HepG2 (cell line): ENCODE results near the gene C1QTNF12. TPM values are rescaled to one million over a fixed set of nuclear protein-coding genes. Genes with fewer than 3 reads are reported as not detected.

Source experiments
- BCL6 ChIP-seq: IDR thresholded peaks from 2 replicates; pipeline ENCODE4 v1.6.1; 2016; ENCODE audit warnings: missing genetic modification reagents, missing compliant biosample characterization
- CEBPG ChIP-seq: IDR thresholded peaks from 2 replicates; pipeline ENCODE4 v1.6.1; 2016
- FOSL2 ChIP-seq: sonication (generic); formaldehyde crosslinking; IDR thresholded peaks from 2 replicates; pipeline ENCODE4 v1.4.0; 2020; ENCODE audit warnings: missing genetic modification reagents
- FOXC1 ChIP-seq: sonication (generic); formaldehyde crosslinking; IDR thresholded peaks from 2 replicates; pipeline ENCODE4 v1.8.0; 2022; ENCODE audit warnings: mild to moderate bottlenecking, missing genetic modification reagents, borderline replicate concordance
- HOXA5 ChIP-seq: sonication (generic); formaldehyde crosslinking; IDR thresholded peaks from 2 replicates; pipeline ENCODE4 v1.4.0; 2020; ENCODE audit warnings: missing genetic modification reagents
- KDM2A ChIP-seq: sonication (generic); formaldehyde crosslinking; IDR thresholded peaks from 2 replicates; pipeline ENCODE4 v1.4.0; 2020; ENCODE audit warnings: low read depth, missing genetic modification reagents, borderline replicate concordance
- MAFK ChIP-seq, 2 experiments: IDR thresholded peaks in 1 of 2; conservative IDR thresholded peaks in 1 of 2; 2 replicates each; pipeline ENCODE4 v1.6.1; 2011; ENCODE audit warnings: improper control_type of control experiment in 2 of 2, low read length in 2 of 2
- MEIS1 ChIP-seq: sonication (generic); formaldehyde crosslinking; IDR thresholded peaks from 2 replicates; pipeline ENCODE4 v1.9.0; 2021; ENCODE audit warnings: mild to moderate bottlenecking, missing genetic modification reagents, moderate library complexity, borderline replicate concordance
- PCBP1 ChIP-seq: fragments of 200-400 bp; formaldehyde crosslinking; IDR thresholded peaks from 2 replicates; pipeline ENCODE4 v1.6.1; 2017; ENCODE audit warnings: mild to moderate bottlenecking, low read depth, low read length, borderline replicate concordance
- SETDB1 ChIP-seq: sonication (generic); formaldehyde crosslinking; IDR thresholded peaks from 2 replicates; pipeline ENCODE4 v1.5.1; 2020; ENCODE audit warnings: missing genetic modification reagents, mild to moderate bottlenecking, borderline replicate concordance
- SIX4 ChIP-seq: sonication (generic); formaldehyde crosslinking; IDR thresholded peaks from 2 replicates; pipeline ENCODE4 v1.4.0; 2020; ENCODE audit warnings: missing genetic modification reagents
- SMARCC2 ChIP-seq: fragments of 450-650 bp; IDR thresholded peaks from 2 replicates; pipeline ENCODE4 v1.6.1; 2017; ENCODE audit warnings: antibody characterized with exemption, mild to moderate bottlenecking
- YY1 ChIP-seq: IDR thresholded peaks from 2 replicates; pipeline ENCODE4 v1.6.1; 2011; ENCODE audit warnings: low read length, low read depth, moderate library complexity, mild to moderate bottlenecking; ENCODE audit not compliant: insufficient read depth, insufficient replicate concordance
- ZFP91 ChIP-seq: sonication (generic); formaldehyde crosslinking; IDR thresholded peaks from 2 replicates; pipeline ENCODE4 v1.9.0; 2022; ENCODE audit warnings: missing genetic modification reagents, mild to moderate bottlenecking, borderline replicate concordance
- ZMAT3 ChIP-seq: sonication (generic); formaldehyde crosslinking; conservative IDR thresholded peaks from 2 replicates; pipeline ENCODE4 v1.7.0; 2021; ENCODE audit warnings: missing genetic modification reagents
- ZNF263 ChIP-seq: sonication (generic); formaldehyde crosslinking; IDR thresholded peaks from 2 replicates; pipeline ENCODE4 v1.4.0; 2020; ENCODE audit warnings: missing genetic modification reagents
- ZNF30 ChIP-seq: sonication (generic); formaldehyde crosslinking; IDR thresholded peaks from 2 replicates; pipeline ENCODE4 v1.5.0; 2020; ENCODE audit warnings: mild to moderate bottlenecking, missing genetic modification reagents
- ZNF317 ChIP-seq: sonication (generic); formaldehyde crosslinking; IDR thresholded peaks from 2 replicates; pipeline ENCODE4 v1.5.0; 2020; ENCODE audit warnings: mild to moderate bottlenecking, missing genetic modification reagents
- ZNF367 ChIP-seq: sonication (generic); formaldehyde crosslinking; IDR thresholded peaks from 2 replicates; pipeline ENCODE4 v1.4.0; 2020; ENCODE audit warnings: missing genetic modification reagents, borderline replicate concordance
- ZNF569 ChIP-seq: sonication (generic); formaldehyde crosslinking; IDR thresholded peaks from 2 replicates; pipeline ENCODE4 v1.5.0; 2020; ENCODE audit warnings: mild to moderate bottlenecking, missing genetic modification reagents, moderate library complexity, borderline replicate concordance
- ZNF703 ChIP-seq: sonication (generic); formaldehyde crosslinking; IDR thresholded peaks from 2 replicates; pipeline ENCODE4 v1.5.1; 2020; ENCODE audit warnings: missing genetic modification reagents, mild to moderate bottlenecking, moderate library complexity, borderline replicate concordance
- polyA plus RNA-seq, 8 experiments: library from polyadenylated mRNA; depleted of rRNA in 3 of 8; stranded (reverse) in 7 of 8; unstranded in 1 of 8; fragments of >200 nt; fragmentation: Illumina TruSeq in 4 of 8; extraction: Trizol in 4 of 8; gene quantifications; 2 replicates each; pipeline versions ENCODE4 v1.2.1 to v1.2.3, GENCODE V29; 2011 to 2016; ENCODE audit warnings: low read depth in 4 of 8, missing spikeins in 1 of 8, mixed read lengths in 1 of 8; ENCODE audit not compliant: insufficient read depth in 1 of 8
- total RNA-seq, 5 experiments: library from RNA; depleted of rRNA; stranded (reverse); fragments of >200 nt; fragmentation: Illumina TruSeq; extraction: Trizol; gene quantifications; 2 replicates each; pipeline ENCODE4 v1.2.3, GENCODE V29; 2016; ENCODE audit warnings: low read depth in 1 of 5
- TF ChIP-seq, protein P1 (sequence below): sonication (generic); formaldehyde crosslinking; IDR thresholded peaks from 2 replicates; pipeline ENCODE4 v1.4.0; 2020; ENCODE audit warnings: mild to moderate bottlenecking, missing genetic modification reagents
- TF ChIP-seq, protein P2 (sequence below): sonication (generic); formaldehyde crosslinking; IDR thresholded peaks from 2 replicates; pipeline ENCODE4 v1.5.0; 2020; ENCODE audit warnings: mild to moderate bottlenecking, missing genetic modification reagents
- TF ChIP-seq, protein P3 (sequence below): IDR thresholded peaks from 2 replicates; pipeline ENCODE4 v1.6.1; 2016; ENCODE audit warnings: missing compliant biosample characterization, missing genetic modification reagents, borderline replicate concordance

Gene C1QTNF12
- total and polyA plus RNA-seq, 2 of the 13 experiments (the other 11 are each of a cell fraction or from before 2014, with no cell fraction given), result 0.18 to 0.64 TPM

- peak; percentile 52 for TF ChIP-seq KDM2A (CRISPR knock-in tag)
- no peak for TF ChIP-seq HOXA5 (CRISPR knock-in tag)
- TF ChIP-seq, protein P1, sequence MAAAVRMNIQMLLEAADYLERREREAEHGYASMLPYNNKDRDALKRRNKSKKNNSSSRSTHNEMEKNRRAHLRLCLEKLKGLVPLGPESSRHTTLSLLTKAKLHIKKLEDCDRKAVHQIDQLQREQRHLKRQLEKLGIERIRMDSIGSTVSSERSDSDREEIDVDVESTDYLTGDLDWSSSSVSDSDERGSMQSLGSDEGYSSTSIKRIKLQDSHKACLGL (CRISPR knock-in tag), result no peak
- TF ChIP-seq SIX4, result no peak
- TF ChIP-seq PCBP1, result no peak
- TF ChIP-seq FOSL2, result no peak
- TF ChIP-seq ZNF367 (CRISPR knock-in tag), result no peak
- no peak for TF ChIP-seq BCL6 (CRISPR knock-in tag)
- TF ChIP-seq ZFP91, result peak; percentile 72; the same call in 1 of the 2 replicates
- TF ChIP-seq SMARCC2, result no peak
- no peak for TF ChIP-seq YY1
- no peak for TF ChIP-seq CEBPG
- TF ChIP-seq ZMAT3, result peak; percentile 66
- TF ChIP-seq, protein P2, sequence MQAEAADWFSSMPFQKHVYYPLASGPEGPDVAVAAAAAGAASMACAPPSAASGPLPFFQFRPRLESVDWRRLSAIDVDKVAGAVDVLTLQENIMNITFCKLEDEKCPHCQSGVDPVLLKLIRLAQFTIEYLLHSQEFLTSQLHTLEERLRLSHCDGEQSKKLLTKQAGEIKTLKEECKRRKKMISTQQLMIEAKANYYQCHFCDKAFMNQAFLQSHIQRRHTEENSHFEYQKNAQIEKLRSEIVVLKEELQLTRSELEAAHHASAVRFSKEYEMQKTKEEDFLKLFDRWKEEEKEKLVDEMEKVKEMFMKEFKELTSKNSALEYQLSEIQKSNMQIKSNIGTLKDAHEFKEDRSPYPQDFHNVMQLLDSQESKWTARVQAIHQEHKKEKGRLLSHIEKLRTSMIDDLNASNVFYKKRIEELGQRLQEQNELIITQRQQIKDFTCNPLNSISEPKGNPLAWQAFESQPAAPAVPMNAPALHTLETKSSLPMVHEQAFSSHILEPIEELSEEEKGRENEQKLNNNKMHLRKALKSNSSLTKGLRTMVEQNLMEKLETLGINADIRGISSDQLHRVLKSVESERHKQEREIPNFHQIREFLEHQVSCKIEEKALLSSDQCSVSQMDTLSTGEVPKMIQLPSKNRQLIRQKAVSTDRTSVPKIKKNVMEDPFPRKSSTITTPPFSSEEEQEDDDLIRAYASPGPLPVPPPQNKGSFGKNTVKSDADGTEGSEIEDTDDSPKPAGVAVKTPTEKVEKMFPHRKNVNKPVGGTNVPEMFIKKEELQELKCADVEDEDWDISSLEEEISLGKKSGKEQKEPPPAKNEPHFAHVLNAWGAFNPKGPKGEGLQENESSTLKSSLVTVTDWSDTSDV (CRISPR knock-in tag), result no peak; the same call in 1 of the 2 replicates
- TF ChIP-seq ZNF317 (CRISPR knock-in tag), result no peak
- TF ChIP-seq, protein P3, sequence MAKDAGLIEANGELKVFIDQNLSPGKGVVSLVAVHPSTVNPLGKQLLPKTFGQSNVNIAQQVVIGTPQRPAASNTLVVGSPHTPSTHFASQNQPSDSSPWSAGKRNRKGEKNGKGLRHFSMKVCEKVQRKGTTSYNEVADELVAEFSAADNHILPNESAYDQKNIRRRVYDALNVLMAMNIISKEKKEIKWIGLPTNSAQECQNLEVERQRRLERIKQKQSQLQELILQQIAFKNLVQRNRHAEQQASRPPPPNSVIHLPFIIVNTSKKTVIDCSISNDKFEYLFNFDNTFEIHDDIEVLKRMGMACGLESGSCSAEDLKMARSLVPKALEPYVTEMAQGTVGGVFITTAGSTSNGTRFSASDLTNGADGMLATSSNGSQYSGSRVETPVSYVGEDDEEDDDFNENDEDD (CRISPR knock-in tag), result no peak
- TF ChIP-seq ZNF569 (CRISPR knock-in tag), result no peak
- no peak for TF ChIP-seq MAFK (conservative IDR thresholded peaks at IDR 0.05 in 1 of 2, IDR thresholded peaks at IDR 0.05 in 1 of 2; ENCODE audit: low read length in 2 of 2)
- 0 out of 2 replicates have a peak, but pooled peaks have one; percentile 7 for TF ChIP-seq ZNF263 (CRISPR knock-in tag)
- TF ChIP-seq MEIS1, result peak; percentile 88
- no peak for TF ChIP-seq SETDB1 (CRISPR knock-in tag)
- no peak for TF ChIP-seq ZNF30 (CRISPR knock-in tag)
- TF ChIP-seq ZNF703, result no peak
- TF ChIP-seq FOXC1 (CRISPR knock-in tag), result peak; percentile 71; the same call in 1 of the 2 replicates
Measured at GRCh38 chr1:1239614-1240347, 6.7 kb downstream of the C1QTNF12 start (continued).
